Panc1 (cell line): Measurements from ENCODE around the gene PHC2.

Experiments used
- POLR2AphosphoS5 ChIP-seq: IDR thresholded peaks from 2 replicates; pipeline ENCODE4 v1.6.1; 2012; ENCODE audit warnings: mild to moderate bottlenecking, low read depth, low read length, moderate library complexity
- TCF7L2 ChIP-seq: IDR thresholded peaks from 2 replicates; pipeline ENCODE4 v1.6.1; 2011; ENCODE audit warnings: mild to moderate bottlenecking, low read depth, low read length, inconsistent platforms
- TF ChIP-seq, protein P1 (sequence below): fragments of 450-650 bp; IDR thresholded peaks from 2 replicates; pipeline ENCODE4 v1.5.1; 2017; ENCODE audit warnings: mild to moderate bottlenecking

DNA sequence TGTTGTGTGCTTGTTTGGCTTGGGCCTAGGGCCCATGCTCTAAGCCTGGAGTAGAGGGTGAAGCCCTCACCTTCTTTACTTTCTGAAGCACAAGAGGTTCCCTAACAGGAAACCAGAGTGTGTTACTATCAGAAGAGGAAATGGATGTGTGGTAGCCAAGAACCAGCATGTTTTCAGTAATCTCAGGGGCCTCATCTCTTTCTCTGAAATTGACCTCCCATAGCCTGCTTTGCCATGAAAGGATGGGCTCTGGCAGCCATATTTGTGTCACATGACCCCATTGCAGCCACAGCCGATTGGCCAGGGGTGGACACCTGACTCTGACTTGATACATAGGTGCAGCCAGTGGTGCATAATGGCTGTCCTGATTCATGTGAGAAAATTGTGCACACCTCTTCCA, 128.6 kb downstream of the PHC2 start:
- no peak for TF ChIP-seq POLR2AphosphoS5
- TF ChIP-seq, protein P1, sequence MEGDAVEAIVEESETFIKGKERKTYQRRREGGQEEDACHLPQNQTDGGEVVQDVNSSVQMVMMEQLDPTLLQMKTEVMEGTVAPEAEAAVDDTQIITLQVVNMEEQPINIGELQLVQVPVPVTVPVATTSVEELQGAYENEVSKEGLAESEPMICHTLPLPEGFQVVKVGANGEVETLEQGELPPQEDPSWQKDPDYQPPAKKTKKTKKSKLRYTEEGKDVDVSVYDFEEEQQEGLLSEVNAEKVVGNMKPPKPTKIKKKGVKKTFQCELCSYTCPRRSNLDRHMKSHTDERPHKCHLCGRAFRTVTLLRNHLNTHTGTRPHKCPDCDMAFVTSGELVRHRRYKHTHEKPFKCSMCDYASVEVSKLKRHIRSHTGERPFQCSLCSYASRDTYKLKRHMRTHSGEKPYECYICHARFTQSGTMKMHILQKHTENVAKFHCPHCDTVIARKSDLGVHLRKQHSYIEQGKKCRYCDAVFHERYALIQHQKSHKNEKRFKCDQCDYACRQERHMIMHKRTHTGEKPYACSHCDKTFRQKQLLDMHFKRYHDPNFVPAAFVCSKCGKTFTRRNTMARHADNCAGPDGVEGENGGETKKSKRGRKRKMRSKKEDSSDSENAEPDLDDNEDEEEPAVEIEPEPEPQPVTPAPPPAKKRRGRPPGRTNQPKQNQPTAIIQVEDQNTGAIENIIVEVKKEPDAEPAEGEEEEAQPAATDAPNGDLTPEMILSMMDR: no peak
- TF ChIP-seq TCF7L2: no peak
